ENCODE data around the gene SCGB1C2.

SCGB1C2 gene

DNA sequence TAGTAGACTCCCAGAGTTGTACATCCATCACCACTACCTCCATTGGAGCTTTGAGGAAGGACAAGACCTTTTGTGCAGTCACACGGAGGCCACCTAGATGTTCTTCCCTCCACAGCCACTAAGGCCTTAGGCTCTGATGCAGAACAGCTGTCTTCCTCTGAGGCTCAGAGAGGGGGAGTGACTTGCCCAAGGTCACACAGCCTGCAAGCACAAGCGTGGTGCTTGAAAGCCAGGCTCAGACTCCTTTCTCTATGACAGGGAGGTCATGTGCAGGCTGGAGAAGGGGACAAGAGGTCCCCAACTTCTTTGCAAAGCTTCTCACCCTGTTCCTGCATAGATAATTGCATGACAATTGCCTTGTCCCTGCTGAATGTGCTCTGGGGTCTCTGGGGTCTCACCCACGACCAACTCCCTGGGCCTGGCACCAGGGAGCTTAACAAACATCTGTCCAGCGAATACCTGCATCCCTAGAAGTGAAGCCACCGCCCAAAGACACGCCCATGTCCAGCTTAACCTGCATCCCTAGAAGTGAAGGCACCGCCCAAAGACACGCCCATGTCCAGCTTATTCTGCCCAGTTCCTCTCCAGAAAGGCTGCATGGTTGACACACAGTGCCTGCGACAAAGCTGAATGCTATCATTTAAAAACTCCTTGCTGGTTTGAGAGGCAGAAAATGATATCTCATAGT, 12.7 kb downstream of the SCGB1C2 start:
- peaks cover 4% of the 10 kb centered on the region for H3K36me3 Mint-ChIP-seq (ENCODE audit: low read depth)
- TF ChIP-seq, protein P1, sequence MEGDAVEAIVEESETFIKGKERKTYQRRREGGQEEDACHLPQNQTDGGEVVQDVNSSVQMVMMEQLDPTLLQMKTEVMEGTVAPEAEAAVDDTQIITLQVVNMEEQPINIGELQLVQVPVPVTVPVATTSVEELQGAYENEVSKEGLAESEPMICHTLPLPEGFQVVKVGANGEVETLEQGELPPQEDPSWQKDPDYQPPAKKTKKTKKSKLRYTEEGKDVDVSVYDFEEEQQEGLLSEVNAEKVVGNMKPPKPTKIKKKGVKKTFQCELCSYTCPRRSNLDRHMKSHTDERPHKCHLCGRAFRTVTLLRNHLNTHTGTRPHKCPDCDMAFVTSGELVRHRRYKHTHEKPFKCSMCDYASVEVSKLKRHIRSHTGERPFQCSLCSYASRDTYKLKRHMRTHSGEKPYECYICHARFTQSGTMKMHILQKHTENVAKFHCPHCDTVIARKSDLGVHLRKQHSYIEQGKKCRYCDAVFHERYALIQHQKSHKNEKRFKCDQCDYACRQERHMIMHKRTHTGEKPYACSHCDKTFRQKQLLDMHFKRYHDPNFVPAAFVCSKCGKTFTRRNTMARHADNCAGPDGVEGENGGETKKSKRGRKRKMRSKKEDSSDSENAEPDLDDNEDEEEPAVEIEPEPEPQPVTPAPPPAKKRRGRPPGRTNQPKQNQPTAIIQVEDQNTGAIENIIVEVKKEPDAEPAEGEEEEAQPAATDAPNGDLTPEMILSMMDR (IDR thresholded peaks at IDR 0.05; ENCODE audit: unreplicated experiment in 3 of 3), result no peak
- H3K27ac Mint-ChIP-seq, result no peak overlapping the region
- H3K9me3 Mint-ChIP-seq, result no peaks in the 10 kb centered on the region
- H3K27me3 Mint-ChIP-seq (ENCODE audit: low read depth), result no peaks in the 10 kb centered on the region
- no peak overlapping the region for H3K4me3 Mint-ChIP-seq
- H3K4me1 Mint-ChIP-seq, result peaks cover 5% of the 10 kb centered on the region

- no peak overlapping the region for H3K27ac Mint-ChIP-seq
- H3K27me3 Mint-ChIP-seq (ENCODE audit: low read depth), result no peaks in the 10 kb centered on the region
Measured at GRCh38 chr17:151004-151403, 13.6 kb downstream of the SCGB1C2 start.

DNA sequence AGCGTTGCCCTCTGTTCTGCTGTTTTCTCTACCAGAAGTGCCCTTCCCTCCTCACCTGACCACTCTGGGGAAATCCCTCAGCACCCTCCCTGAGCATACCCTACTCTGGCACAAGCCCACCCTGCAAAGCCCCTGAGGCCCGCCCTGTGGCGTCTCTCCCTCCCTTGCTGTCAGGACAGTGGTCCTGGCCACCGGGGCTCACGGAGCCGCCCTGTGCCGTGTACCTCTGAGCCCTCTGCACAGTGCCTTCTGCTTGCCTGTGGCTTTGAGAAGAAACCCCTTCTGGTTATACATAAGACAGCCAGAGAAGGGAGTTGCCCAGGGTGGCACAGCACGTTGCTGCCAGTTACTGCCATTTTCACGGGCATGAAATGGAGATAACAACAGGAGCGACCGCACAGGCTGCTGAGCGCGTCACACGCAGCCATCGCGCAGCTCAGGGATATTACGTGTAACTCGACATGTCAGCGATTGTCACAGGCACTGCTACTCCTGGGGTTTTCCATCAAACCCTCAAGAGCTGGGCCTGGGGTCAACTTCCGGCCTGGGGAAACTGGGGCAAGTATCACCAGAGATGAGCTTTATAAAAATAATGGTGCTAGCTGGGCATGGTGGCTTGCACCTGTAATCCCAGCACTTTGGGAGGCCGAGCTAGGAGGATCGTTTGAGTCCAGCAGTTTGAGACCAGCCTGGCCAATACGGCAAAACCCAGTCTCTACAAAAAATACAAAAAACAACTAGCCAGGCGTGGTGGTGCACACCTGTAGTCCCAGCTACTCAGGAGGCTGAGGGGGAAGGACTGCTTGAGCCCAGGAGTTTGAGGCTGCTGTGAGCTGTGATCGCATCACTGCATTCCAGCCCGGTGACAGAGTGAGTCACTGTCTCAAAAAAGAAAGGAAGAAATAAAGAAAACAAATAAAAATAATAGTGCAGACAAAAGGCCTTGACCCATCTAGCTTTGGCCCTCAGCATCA, 14.8 kb downstream of the SCGB1C2 start:
- TF ChIP-seq, protein P1 (IDR thresholded peaks at IDR 0.05; ENCODE audit: unreplicated experiment in 3 of 3), result no peak
- H3K4me1 Mint-ChIP-seq, result peaks cover 5% of the 10 kb centered on the region
- H3K36me3 Mint-ChIP-seq (ENCODE audit: low read depth), result peaks cover 8% of the 10 kb centered on the region
- no peaks in the 10 kb centered on the region for H3K9me3 Mint-ChIP-seq
- H3K4me3 Mint-ChIP-seq, result no peak overlapping the region
- H3K27me3 Mint-ChIP-seq (ENCODE audit: low read depth), result no peaks in the 10 kb centered on the region
- H3K27ac Mint-ChIP-seq, result no peak overlapping the region

More at GRCh38 chr17:151004-151403, 13.6 kb downstream of the SCGB1C2 start:
- H3K4me1 Mint-ChIP-seq, result peaks cover 5% of the 10 kb centered on the region
- H3K9me3 Mint-ChIP-seq, result no peaks in the 10 kb centered on the region
- TF ChIP-seq, protein P1 (IDR thresholded peaks at IDR 0.05; ENCODE audit: unreplicated experiment in 3 of 3), result no peak
- no peak overlapping the region for H3K4me3 Mint-ChIP-seq
- peaks cover 8% of the 10 kb centered on the region for H3K36me3 Mint-ChIP-seq (ENCODE audit: low read depth)

DNA sequence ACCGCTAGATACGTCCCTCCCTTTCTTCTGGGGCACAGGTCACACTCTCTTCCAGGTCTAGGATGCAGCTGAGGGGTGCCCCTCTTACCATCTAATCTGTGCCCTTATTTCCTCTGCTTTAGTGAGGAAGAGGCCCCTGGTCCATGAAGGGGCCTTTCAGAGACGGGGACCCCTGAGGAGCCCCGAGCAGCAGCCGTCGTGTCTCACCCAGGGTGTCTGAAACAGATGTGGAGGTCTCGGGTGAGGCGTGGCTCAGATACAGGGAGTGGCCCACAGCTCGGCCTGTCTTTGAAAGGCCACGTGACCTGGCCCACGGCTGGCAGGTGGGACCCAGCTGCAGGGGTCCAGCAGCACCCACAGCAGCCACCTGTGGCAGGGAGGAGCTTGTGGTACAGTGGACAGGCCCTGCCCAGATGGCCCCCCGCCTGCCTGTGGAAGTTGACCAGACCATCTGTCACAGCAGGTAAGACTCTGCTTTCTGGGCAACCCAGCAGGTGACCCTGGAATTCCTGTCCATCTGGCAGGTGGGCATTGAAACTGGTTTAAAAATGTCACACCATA, 15.6 kb downstream of the SCGB1C2 start:
- H3K27ac Mint-ChIP-seq, result no peak overlapping the region
- H3K4me1 Mint-ChIP-seq, result peaks cover 5% of the 10 kb centered on the region
- H3K9me3 Mint-ChIP-seq, result no peaks in the 10 kb centered on the region
- no peaks in the 10 kb centered on the region for H3K27me3 Mint-ChIP-seq (ENCODE audit: low read depth)
- no peak overlapping the region for H3K4me3 Mint-ChIP-seq
- TF ChIP-seq, protein P1 (IDR thresholded peaks at IDR 0.05; ENCODE audit: unreplicated experiment in 3 of 3), result no peak
- H3K36me3 Mint-ChIP-seq (ENCODE audit: low read depth), result peaks cover 8% of the 10 kb centered on the region

DNA sequence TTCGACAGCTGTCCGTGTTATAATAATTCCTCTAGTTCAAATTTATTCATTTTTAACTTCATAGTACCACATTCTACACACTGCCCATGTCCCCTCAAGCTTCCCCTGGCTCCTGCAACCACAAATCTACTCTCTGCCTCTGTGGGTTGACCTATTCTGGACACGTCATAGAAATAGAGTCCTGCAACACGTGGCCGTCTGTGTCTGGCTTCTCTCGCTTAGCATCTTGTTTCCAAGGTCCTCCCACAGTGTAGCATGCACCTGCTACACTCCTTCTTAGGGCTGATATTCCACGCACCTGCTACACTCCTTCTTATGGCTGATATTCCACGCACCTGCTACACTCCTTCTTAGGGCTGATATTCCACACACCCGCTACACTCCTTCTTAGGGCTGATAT, 16.5 kb downstream of the SCGB1C2 start:
- H3K27ac Mint-ChIP-seq, result no peak overlapping the region
- peaks cover 5% of the 10 kb centered on the region for H3K4me1 Mint-ChIP-seq
- no peaks in the 10 kb centered on the region for H3K9me3 Mint-ChIP-seq
- H3K36me3 Mint-ChIP-seq (ENCODE audit: low read depth), result peaks cover 8% of the 10 kb centered on the region
- H3K4me3 Mint-ChIP-seq, result no peak overlapping the region
- TF ChIP-seq, protein P1 (IDR thresholded peaks at IDR 0.05; ENCODE audit: unreplicated experiment in 3 of 3), result no peak
- no peaks in the 10 kb centered on the region for H3K27me3 Mint-ChIP-seq (ENCODE audit: low read depth)
